CD4-positive, alpha-beta T cell (primary cell): ENCODE data around the gene NEU4. TPM values are rescaled to one million over a fixed set of nuclear protein-coding genes. Genes with fewer than 3 reads are reported as not detected.
A peak's percentile ranks its signal among the peaks of the same experiment; 100 is the strongest.

Source experiments
- ATAC-seq: fragments of 200-7000 bp; cut with Tn5 transposase; one replicate; pipeline ENCODE4 v1.10.0; 2022; ENCODE audit warnings: mild to moderate bottlenecking; ENCODE audit not compliant: poor library complexity
- CTCF ChIA-PET: fragments of 350-600 bp; sonication (Branson Sonifier 250); formaldehyde crosslinking; loops from one replicate; lab custom pipeline; 2021; ENCODE audit warnings: antibody characterized with exemption, inconsistent platforms; lab: Charles Lee
- POLR2A ChIA-PET: fragments of 350-600 bp; sonication (Branson Sonifier 250); formaldehyde crosslinking; loops from one replicate; lab custom pipeline; 2021; ENCODE audit warnings: antibody characterized with exemption, inconsistent platforms; lab: Charles Lee
- DNase-seq, 14 experiments: peaks; one replicate each; pipeline ENCODE4 v3.0.0-alpha.2; 2013 to 2020; ENCODE audit warnings: mixed read lengths in 2 of 14
- H3K27ac ChIP-seq, 2 donors: one replicate each; pipeline versions ENCODE4 v1.5.1 to v1.7.0; 2013; ENCODE audit warnings: low read length in 2 of 2, low read depth in 1 of 2, mild to moderate bottlenecking in 1 of 2
- H3K27me3 ChIP-seq, 2 experiments: 1 replicate in 1 of 2; 2 replicates in 1 of 2; pipeline versions ENCODE4 v1.6.1 to v1.7.0; 2013; ENCODE audit warnings: low read length in 2 of 2, control low read depth in 1 of 2, mild to moderate bottlenecking in 1 of 2, moderate library complexity in 1 of 2; ENCODE audit not compliant: insufficient read depth in 2 of 2, control insufficient read depth in 1 of 2
- H3K36me3 ChIP-seq: one replicate; pipeline ENCODE4 v1.6.1; 2013; ENCODE audit warnings: low read length, control low read depth; ENCODE audit not compliant: insufficient read depth
- H3K4me1 ChIP-seq: one replicate; pipeline ENCODE4 v1.6.1; 2013; ENCODE audit warnings: low read length, control low read depth; ENCODE audit not compliant: insufficient read depth
- H3K4me3 ChIP-seq: one replicate; pipeline ENCODE4 v1.5.1; 2013; ENCODE audit warnings: mild to moderate bottlenecking, low read length, moderate library complexity
- H3K9me3 ChIP-seq, 2 experiments: 1 replicate in 1 of 2; 2 replicates in 1 of 2; pipeline versions ENCODE4 v1.6.1 to v1.7.0; 2013; ENCODE audit warnings: low read length in 2 of 2, mild to moderate bottlenecking in 2 of 2, control low read depth in 1 of 2, moderate library complexity in 1 of 2; ENCODE audit not compliant: control insufficient read depth in 1 of 2, insufficient read depth in 1 of 2
- H3K27ac Mint-ChIP-seq: one replicate; pipeline ENCODE4 v1.8.0; 2020; ENCODE audit warnings: mixed read lengths
- H3K27me3 Mint-ChIP-seq: one replicate; pipeline ENCODE4 v1.8.0; 2021; ENCODE audit warnings: mixed read lengths
- H3K36me3 Mint-ChIP-seq: one replicate; pipeline ENCODE4 v1.8.0; 2021; ENCODE audit warnings: low read depth, mixed read lengths
- H3K4me1 Mint-ChIP-seq: one replicate; pipeline ENCODE4 v1.8.0; 2021; ENCODE audit warnings: low read depth, mixed read lengths
- H3K4me3 Mint-ChIP-seq: one replicate; pipeline ENCODE4 v1.8.0; 2020; ENCODE audit warnings: mild to moderate bottlenecking, mixed read lengths
- H3K9me3 Mint-ChIP-seq: one replicate; pipeline ENCODE4 v1.8.0; 2020; ENCODE audit warnings: mixed read lengths
- CTCF ChIP-seq: fragments of 200-600 bp; IDR thresholded peaks from one replicate; pipeline ENCODE4 v1.8.0; 2022; ENCODE audit warnings: antibody characterized with exemption, mild to moderate bottlenecking
- intact Hi-C, 2 experiments: fragments of 100-400 bp; cut with DNase I in 1 of 2; cut with micrococcal nuclease in 1 of 2; formaldehyde crosslinking; loops; one replicate each; pipeline versions ENCODE4 v1.15.1 to v1.9.0; 2023 to 2025; cut with DNase I, micrococcal nuclease
- total RNA-seq, 174 experiments: library from RNA in 2 of 174; stranded (reverse) in 2 of 174; gene quantifications; one replicate each; pipeline ENCODE4 v1.2.3 and lab custom pipeline; 2021 to 2026

NEU4 gene
- total RNA-seq, 2 experiments from 2014 or later, result 4.3 to 6.8 TPM

GRCh38 chr2:241844831-241845578 lies 36.0 kb downstream of the NEU4 start:
- Histone ChIP-seq H3K4me1 (peaks cover 34% of the 10 kb centered on the region), H3K27me3 (no peaks in the 10 kb centered on the region), H3K9me3 (no peaks in the 10 kb centered on the region), H3K36me3 (no peaks in the 10 kb centered on the region), H3K27ac (no peak overlapping the region), H3K4me3 (peak overlapping the region; percentile 49)
- no peaks in the 10 kb centered on the region for H3K9me3 Mint-ChIP-seq
- no peak for TF ChIP-seq CTCF
- H3K27ac Mint-ChIP-seq, result peak overlapping the region; percentile 61
- H3K27me3 Mint-ChIP-seq, result no peaks in the 10 kb centered on the region
- intact Hi-C loops, result no loop called here
- peaks cover 33% of the 10 kb centered on the region for H3K4me1 Mint-ChIP-seq
- ChIA-PET CTCF (interaction anchor here (0.9 to 1.2 kb wide), 3 partner anchors 23 to 105 kb away, joined by 3 to 6 read pairs (median 3); no protein-coding TSS in a partner anchor), POLR2A (interaction anchor here (0.8 to 2.3 kb wide), 2 partner anchors 15 to 144 kb away, joined by 5 to 8 read pairs; partner anchors contain the start of gene ING5)
- H3K36me3 Mint-ChIP-seq, result no peaks in the 10 kb centered on the region
- H3K4me3 Mint-ChIP-seq, result peak overlapping the region; percentile 80
- peak in 1 of 14 experiments; percentile 29 for DNase-seq
- no peak for ATAC-seq

DNA sequence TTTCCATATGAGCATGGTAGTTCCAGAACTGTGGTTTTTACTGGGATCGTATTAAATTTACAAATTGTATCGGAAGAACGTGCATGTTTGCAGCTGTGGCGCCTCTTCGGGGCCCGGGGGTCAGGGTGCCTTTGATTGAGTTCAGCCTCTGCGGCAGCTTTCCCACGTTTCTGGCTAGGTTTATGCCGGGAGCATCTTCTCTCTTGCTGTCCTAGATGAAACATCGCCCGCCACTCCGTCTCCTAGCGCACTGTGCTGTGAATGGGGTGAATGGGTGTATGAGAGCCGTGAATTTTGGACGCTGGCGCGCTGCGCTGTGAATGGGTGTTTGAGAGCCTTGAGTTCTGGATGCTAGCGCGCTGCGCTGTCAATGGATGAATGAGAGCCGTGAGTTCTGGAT lies 37.4 kb downstream of the NEU4 start:
- TF ChIP-seq CTCF, result no peak
- ChIA-PET POLR2A (no interaction called here), CTCF (no interaction called here)
- Mint-ChIP-seq H3K4me3 (peak overlapping the region; percentile 38), H3K9me3 (no peaks in the 10 kb centered on the region), H3K27me3 (no peaks in the 10 kb centered on the region), H3K27ac (no peak overlapping the region), H3K4me1 (peaks cover 29% of the 10 kb centered on the region), H3K36me3 (no peaks in the 10 kb centered on the region)
- H3K4me1 ChIP-seq, result peaks cover 34% of the 10 kb centered on the region
- H3K27me3 ChIP-seq, result no peaks in the 10 kb centered on the region
- no peak for ATAC-seq
- H3K27ac ChIP-seq, result no peak overlapping the region
- H3K9me3 ChIP-seq, result no peaks in the 10 kb centered on the region
- H3K36me3 ChIP-seq, result peaks cover 4% of the 10 kb centered on the region
- DNase-seq, result no peak
- intact Hi-C loops, result no loop called here
- H3K4me3 ChIP-seq, result no peak overlapping the region

- peaks cover 23% of the 10 kb centered on the region for H3K4me1 ChIP-seq
- no peak overlapping the region for H3K27ac Mint-ChIP-seq
- H3K36me3 ChIP-seq, result peaks cover 4% of the 10 kb centered on the region
- no peaks in the 10 kb centered on the region for H3K9me3 Mint-ChIP-seq
- no peak overlapping the region for H3K4me3 ChIP-seq
- ChIA-PET CTCF (no interaction called here), POLR2A (no interaction called here)
- no peak overlapping the region for H3K27ac ChIP-seq
- ATAC-seq (no peak), DNase-seq (no peak)
- no peaks in the 10 kb centered on the region for H3K9me3 ChIP-seq
- no peaks in the 10 kb centered on the region for H3K27me3 Mint-ChIP-seq
- no peak overlapping the region for H3K4me3 Mint-ChIP-seq
- H3K4me1 Mint-ChIP-seq, result peaks cover 18% of the 10 kb centered on the region
- H3K27me3 ChIP-seq, result no peaks in the 10 kb centered on the region
- intact Hi-C loops, result no loop called here
- no peaks in the 10 kb centered on the region for H3K36me3 Mint-ChIP-seq
- no peak for TF ChIP-seq CTCF
These were observed 40.0 kb downstream of the NEU4 start for GRCh38 chr2:241848761-241849615.
